HEK293 (cell line): ENCODE results near the gene DAND5.

Source experiments
- BCL11B ChIP-seq: fragments of 450-650 bp; formaldehyde crosslinking; IDR thresholded peaks from 2 replicates; pipeline ENCODE4 v1.5.1; 2016; ENCODE audit warnings: low read depth, missing biosample characterization, missing genetic modification characterization
- GLI2 ChIP-seq: fragments of 450-650 bp; formaldehyde crosslinking; IDR thresholded peaks from 2 replicates; pipeline ENCODE4; 2017; ENCODE audit warnings: missing biosample characterization, missing genetic modification characterization, low read depth, borderline replicate concordance
- HOXD13 ChIP-seq: sonication (generic); formaldehyde crosslinking; IDR thresholded peaks from 2 replicates; pipeline ENCODE4 v1.8.0; 2022; ENCODE audit warnings: missing genetic modification reagents, borderline replicate concordance
- MYNN ChIP-seq: fragments of 450-650 bp; formaldehyde crosslinking; IDR thresholded peaks from 2 replicates; pipeline ENCODE4 v1.5.1; 2016; ENCODE audit warnings: missing biosample characterization, missing genetic modification characterization, borderline replicate concordance
- OSR2 ChIP-seq: fragments of 450-650 bp; formaldehyde crosslinking; IDR thresholded peaks from 2 replicates; pipeline ENCODE4 v1.5.1; 2016; ENCODE audit warnings: missing biosample characterization, missing genetic modification characterization
- TCF7L2 ChIP-seq: IDR thresholded peaks from 2 replicates; pipeline ENCODE4 v1.6.1; 2011; ENCODE audit warnings: low read depth, mild to moderate bottlenecking, inconsistent platforms, low read length, moderate library complexity, borderline replicate concordance
- ZBTB48 ChIP-seq: fragments of 450-650 bp; formaldehyde crosslinking; IDR thresholded peaks from 2 replicates; pipeline ENCODE4 v1.5.1; 2016; ENCODE audit warnings: missing biosample characterization, missing genetic modification characterization
- ZEB2 ChIP-seq: fragments of 450-650 bp; formaldehyde crosslinking; IDR thresholded peaks from 2 replicates; pipeline ENCODE4 v1.5.1; 2016; ENCODE audit warnings: missing biosample characterization, missing genetic modification characterization
- ZNF10 ChIP-seq: fragments of 450-650 bp; formaldehyde crosslinking; IDR thresholded peaks from 2 replicates; pipeline ENCODE4 v1.5.1; 2017; ENCODE audit warnings: missing biosample characterization, missing genetic modification characterization
- ZNF184 ChIP-seq: fragments of 450-650 bp; IDR thresholded peaks from 2 replicates; pipeline ENCODE4 v1.5.1; 2018; ENCODE audit warnings: missing biosample characterization, mild to moderate bottlenecking, missing genetic modification characterization
- ZNF211 ChIP-seq: fragments of 450-650 bp; formaldehyde crosslinking; IDR thresholded peaks from 2 replicates; pipeline ENCODE4 v1.5.1; 2016; ENCODE audit warnings: low read depth, missing biosample characterization, missing genetic modification characterization
- ZNF221 ChIP-seq: fragments of 450-650 bp; formaldehyde crosslinking; IDR thresholded peaks from 2 replicates; pipeline ENCODE4 v1.5.1; 2017; ENCODE audit warnings: missing biosample characterization, missing genetic modification characterization, borderline replicate concordance
- ZNF24 ChIP-seq: fragments of 450-650 bp; formaldehyde crosslinking; IDR thresholded peaks from 2 replicates; pipeline ENCODE4 v1.5.1; 2016; ENCODE audit warnings: missing biosample characterization, missing genetic modification characterization
- ZNF501 ChIP-seq: fragments of 450-650 bp; formaldehyde crosslinking; IDR thresholded peaks from 2 replicates; pipeline ENCODE4 v1.5.1; 2016; ENCODE audit warnings: missing biosample characterization, missing genetic modification characterization
- ZNF548 ChIP-seq: fragments of 450-650 bp; formaldehyde crosslinking; IDR thresholded peaks from 2 replicates; pipeline ENCODE4 v1.5.1; 2016; ENCODE audit warnings: missing biosample characterization, missing genetic modification characterization
- ZNF658 ChIP-seq: fragments of 450-650 bp; formaldehyde crosslinking; IDR thresholded peaks from 2 replicates; pipeline ENCODE4; 2016; ENCODE audit warnings: missing biosample characterization, missing genetic modification characterization
- ZNF677 ChIP-seq: fragments of 450-650 bp; IDR thresholded peaks from 2 replicates; pipeline ENCODE4 v1.5.0; 2018; ENCODE audit warnings: missing biosample characterization, mild to moderate bottlenecking, missing genetic modification characterization, moderate library complexity
- ZSCAN30 ChIP-seq: fragments of 450-650 bp; IDR thresholded peaks from 2 replicates; pipeline ENCODE4 v1.5.1; 2018; ENCODE audit warnings: missing biosample characterization, mild to moderate bottlenecking, missing genetic modification characterization, moderate library complexity
- ZXDB ChIP-seq: fragments of 450-650 bp; formaldehyde crosslinking; IDR thresholded peaks from 2 replicates; pipeline ENCODE4 v1.5.1; 2016; ENCODE audit warnings: missing biosample characterization, missing genetic modification characterization
- TF ChIP-seq, protein P1 (sequence below): fragments of 450-650 bp; formaldehyde crosslinking; IDR thresholded peaks from 2 replicates; pipeline ENCODE4 v1.5.1; 2016; ENCODE audit warnings: missing biosample characterization, missing genetic modification characterization
- TF ChIP-seq, protein P2 (sequence below): fragments of 450-650 bp; formaldehyde crosslinking; IDR thresholded peaks from 2 replicates; pipeline ENCODE4 v1.5.1; 2016; ENCODE audit warnings: missing biosample characterization, missing genetic modification characterization, low read depth
- TF ChIP-seq, protein P3 (sequence below): fragments of 450-650 bp; formaldehyde crosslinking; IDR thresholded peaks from 2 replicates; pipeline ENCODE4 v1.5.1; 2017; ENCODE audit warnings: missing biosample characterization, missing genetic modification characterization
- TF ChIP-seq, protein P4 (sequence below): fragments of 450-650 bp; formaldehyde crosslinking; IDR thresholded peaks from 2 replicates; pipeline ENCODE4 v1.5.1; 2016; ENCODE audit warnings: missing biosample characterization, missing genetic modification characterization
- TF ChIP-seq, protein P5 (sequence below): fragments of 450-650 bp; formaldehyde crosslinking; conservative IDR thresholded peaks from 2 replicates; pipeline ENCODE4 v1.5.1; 2016; ENCODE audit warnings: low read depth, missing biosample characterization, missing genetic modification characterization
- TF ChIP-seq, protein P6 (sequence below): fragments of 450-650 bp; formaldehyde crosslinking; IDR thresholded peaks from 2 replicates; pipeline ENCODE4 v1.5.1; 2017; ENCODE audit warnings: missing biosample characterization, missing genetic modification characterization

Gene DAND5

DNA sequence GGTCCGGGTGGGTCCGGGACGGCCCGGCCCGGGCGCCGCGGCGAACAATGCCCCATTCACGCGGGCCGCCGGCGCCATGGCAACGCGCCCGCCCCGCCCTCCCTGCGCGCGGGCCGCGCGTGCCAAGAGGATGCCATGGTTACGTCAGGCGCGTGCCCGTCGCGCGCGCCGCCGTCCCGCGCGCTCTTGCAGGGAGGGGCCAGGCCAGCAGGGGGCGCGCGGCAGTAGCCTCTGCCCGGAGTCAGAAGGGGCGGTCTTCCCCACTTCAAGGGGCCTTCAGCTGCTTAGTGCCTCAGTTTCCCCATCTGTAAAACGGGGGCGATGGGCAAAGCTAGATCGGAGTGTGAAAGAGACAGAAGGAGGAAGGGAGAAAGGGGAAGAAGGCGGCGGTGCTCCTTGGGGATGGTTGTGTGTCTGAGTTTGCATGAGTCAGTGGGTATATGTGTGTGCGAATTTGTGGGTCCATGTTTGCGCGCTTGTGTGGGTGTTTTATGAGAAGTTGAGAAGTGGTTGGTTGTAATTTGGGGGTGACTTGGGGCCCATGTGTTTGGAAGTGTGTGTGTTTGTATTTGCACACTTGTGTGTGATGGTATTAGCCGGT, 14.3 kb downstream of the DAND5 start (continued):
- TF ChIP-seq, protein P1, sequence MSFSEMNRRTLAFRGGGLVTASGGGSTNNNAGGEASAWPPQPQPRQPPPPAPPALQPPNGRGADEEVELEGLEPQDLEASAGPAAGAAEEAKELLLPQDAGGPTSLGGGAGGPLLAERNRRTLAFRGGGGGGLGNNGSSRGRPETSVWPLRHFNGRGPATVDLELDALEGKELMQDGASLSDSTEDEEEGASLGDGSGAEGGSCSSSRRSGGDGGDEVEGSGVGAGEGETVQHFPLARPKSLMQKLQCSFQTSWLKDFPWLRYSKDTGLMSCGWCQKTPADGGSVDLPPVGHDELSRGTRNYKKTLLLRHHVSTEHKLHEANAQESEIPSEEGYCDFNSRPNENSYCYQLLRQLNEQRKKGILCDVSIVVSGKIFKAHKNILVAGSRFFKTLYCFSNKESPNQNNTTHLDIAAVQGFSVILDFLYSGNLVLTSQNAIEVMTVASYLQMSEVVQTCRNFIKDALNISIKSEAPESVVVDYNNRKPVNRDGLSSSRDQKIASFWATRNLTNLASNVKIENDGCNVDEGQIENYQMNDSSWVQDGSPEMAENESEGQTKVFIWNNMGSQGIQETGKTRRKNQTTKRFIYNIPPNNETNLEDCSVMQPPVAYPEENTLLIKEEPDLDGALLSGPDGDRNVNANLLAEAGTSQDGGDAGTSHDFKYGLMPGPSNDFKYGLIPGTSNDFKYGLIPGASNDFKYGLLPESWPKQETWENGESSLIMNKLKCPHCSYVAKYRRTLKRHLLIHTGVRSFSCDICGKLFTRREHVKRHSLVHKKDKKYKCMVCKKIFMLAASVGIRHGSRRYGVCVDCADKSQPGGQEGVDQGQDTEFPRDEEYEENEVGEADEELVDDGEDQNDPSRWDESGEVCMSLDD = peak; percentile 53; the same call in 1 of the 2 replicates
- TF ChIP-seq ZNF221 = no peak
- no peak for TF ChIP-seq OSR2 (tag by site-specific recombination)
- TF ChIP-seq ZEB2 (tag by site-specific recombination) = no peak
- TF ChIP-seq ZNF548 (tag by site-specific recombination) = no peak
- 0 out of 2 replicates have a peak, but pooled peaks have one; percentile 46 for TF ChIP-seq ZNF211 (tag by site-specific recombination)
- TF ChIP-seq ZSCAN30 = no peak
- TF ChIP-seq, protein P2, sequence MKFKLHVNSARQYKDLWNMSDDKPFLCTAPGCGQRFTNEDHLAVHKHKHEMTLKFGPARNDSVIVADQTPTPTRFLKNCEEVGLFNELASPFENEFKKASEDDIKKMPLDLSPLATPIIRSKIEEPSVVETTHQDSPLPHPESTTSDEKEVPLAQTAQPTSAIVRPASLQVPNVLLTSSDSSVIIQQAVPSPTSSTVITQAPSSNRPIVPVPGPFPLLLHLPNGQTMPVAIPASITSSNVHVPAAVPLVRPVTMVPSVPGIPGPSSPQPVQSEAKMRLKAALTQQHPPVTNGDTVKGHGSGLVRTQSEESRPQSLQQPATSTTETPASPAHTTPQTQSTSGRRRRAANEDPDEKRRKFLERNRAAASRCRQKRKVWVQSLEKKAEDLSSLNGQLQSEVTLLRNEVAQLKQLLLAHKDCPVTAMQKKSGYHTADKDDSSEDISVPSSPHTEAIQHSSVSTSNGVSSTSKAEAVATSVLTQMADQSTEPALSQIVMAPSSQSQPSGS (tag by site-specific recombination) = peak; percentile 42; the same call in 1 of the 2 replicates
- no peak for TF ChIP-seq MYNN (tag by site-specific recombination)
- TF ChIP-seq ZNF677 = no peak
- no peak for TF ChIP-seq GLI2 (tag by site-specific recombination)
- TF ChIP-seq HOXD13 = no peak
- TF ChIP-seq, protein P3, sequence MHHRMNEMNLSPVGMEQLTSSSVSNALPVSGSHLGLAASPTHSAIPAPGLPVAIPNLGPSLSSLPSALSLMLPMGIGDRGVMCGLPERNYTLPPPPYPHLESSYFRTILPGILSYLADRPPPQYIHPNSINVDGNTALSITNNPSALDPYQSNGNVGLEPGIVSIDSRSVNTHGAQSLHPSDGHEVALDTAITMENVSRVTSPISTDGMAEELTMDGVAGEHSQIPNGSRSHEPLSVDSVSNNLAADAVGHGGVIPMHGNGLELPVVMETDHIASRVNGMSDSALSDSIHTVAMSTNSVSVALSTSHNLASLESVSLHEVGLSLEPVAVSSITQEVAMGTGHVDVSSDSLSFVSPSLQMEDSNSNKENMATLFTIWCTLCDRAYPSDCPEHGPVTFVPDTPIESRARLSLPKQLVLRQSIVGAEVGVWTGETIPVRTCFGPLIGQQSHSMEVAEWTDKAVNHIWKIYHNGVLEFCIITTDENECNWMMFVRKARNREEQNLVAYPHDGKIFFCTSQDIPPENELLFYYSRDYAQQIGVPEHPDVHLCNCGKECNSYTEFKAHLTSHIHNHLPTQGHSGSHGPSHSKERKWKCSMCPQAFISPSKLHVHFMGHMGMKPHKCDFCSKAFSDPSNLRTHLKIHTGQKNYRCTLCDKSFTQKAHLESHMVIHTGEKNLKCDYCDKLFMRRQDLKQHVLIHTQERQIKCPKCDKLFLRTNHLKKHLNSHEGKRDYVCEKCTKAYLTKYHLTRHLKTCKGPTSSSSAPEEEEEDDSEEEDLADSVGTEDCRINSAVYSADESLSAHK = no peak; the same call in 1 of the 2 replicates
- TF ChIP-seq ZNF184 (tag by site-specific recombination) = no peak
- peak; percentile 78; the same call in 1 of the 2 replicates for TF ChIP-seq ZNF10 (tag by site-specific recombination)
- TF ChIP-seq TCF7L2 = no peak
- peak; percentile 71 for TF ChIP-seq ZBTB48 (tag by site-specific recombination)
- TF ChIP-seq ZNF501 (tag by site-specific recombination) = no peak
- no peak for TF ChIP-seq BCL11B (tag by site-specific recombination)
- TF ChIP-seq, protein P4, sequence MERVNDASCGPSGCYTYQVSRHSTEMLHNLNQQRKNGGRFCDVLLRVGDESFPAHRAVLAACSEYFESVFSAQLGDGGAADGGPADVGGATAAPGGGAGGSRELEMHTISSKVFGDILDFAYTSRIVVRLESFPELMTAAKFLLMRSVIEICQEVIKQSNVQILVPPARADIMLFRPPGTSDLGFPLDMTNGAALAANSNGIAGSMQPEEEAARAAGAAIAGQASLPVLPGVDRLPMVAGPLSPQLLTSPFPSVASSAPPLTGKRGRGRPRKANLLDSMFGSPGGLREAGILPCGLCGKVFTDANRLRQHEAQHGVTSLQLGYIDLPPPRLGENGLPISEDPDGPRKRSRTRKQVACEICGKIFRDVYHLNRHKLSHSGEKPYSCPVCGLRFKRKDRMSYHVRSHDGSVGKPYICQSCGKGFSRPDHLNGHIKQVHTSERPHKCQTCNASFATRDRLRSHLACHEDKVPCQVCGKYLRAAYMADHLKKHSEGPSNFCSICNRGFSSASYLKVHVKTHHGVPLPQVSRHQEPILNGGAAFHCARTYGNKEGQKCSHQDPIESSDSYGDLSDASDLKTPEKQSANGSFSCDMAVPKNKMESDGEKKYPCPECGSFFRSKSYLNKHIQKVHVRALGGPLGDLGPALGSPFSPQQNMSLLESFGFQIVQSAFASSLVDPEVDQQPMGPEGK = peak; percentile 31; the same call in 1 of the 2 replicates
- TF ChIP-seq, protein P5, sequence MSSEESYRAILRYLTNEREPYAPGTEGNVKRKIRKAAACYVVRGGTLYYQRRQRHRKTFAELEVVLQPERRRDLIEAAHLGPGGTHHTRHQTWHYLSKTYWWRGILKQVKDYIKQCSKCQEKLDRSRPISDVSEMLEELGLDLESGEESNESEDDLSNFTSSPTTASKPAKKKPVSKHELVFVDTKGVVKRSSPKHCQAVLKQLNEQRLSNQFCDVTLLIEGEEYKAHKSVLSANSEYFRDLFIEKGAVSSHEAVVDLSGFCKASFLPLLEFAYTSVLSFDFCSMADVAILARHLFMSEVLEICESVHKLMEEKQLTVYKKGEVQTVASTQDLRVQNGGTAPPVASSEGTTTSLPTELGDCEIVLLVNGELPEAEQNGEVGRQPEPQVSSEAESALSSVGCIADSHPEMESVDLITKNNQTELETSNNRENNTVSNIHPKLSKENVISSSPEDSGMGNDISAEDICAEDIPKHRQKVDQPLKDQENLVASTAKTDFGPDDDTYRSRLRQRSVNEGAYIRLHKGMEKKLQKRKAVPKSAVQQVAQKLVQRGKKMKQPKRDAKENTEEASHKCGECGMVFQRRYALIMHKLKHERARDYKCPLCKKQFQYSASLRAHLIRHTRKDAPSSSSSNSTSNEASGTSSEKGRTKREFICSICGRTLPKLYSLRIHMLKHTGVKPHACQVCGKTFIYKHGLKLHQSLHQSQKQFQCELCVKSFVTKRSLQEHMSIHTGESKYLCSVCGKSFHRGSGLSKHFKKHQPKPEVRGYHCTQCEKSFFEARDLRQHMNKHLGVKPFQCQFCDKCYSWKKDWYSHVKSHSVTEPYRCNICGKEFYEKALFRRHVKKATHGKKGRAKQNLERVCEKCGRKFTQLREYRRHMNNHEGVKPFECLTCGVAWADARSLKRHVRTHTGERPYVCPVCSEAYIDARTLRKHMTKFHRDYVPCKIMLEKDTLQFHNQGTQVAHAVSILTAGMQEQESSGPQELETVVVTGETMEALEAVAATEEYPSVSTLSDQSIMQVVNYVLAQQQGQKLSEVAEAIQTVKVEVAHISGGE (tag by site-specific recombination) = no peak
- TF ChIP-seq, protein P6, sequence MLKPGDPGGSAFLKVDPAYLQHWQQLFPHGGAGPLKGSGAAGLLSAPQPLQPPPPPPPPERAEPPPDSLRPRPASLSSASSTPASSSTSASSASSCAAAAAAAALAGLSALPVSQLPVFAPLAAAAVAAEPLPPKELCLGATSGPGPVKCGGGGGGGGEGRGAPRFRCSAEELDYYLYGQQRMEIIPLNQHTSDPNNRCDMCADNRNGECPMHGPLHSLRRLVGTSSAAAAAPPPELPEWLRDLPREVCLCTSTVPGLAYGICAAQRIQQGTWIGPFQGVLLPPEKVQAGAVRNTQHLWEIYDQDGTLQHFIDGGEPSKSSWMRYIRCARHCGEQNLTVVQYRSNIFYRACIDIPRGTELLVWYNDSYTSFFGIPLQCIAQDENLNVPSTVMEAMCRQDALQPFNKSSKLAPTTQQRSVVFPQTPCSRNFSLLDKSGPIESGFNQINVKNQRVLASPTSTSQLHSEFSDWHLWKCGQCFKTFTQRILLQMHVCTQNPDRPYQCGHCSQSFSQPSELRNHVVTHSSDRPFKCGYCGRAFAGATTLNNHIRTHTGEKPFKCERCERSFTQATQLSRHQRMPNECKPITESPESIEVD (tag by site-specific recombination) = no peak
- no peak for TF ChIP-seq ZNF658 (tag by site-specific recombination)
- no peak for TF ChIP-seq ZNF24 (tag by site-specific recombination)
- TF ChIP-seq ZXDB (tag by site-specific recombination) = peak; percentile 71
